ENCODE measurements around the gene FABP3. TPM values are rescaled to one million over a fixed set of nuclear protein-coding genes. Genes with fewer than 3 reads are reported as not detected.

FABP3 gene
- total and polyA plus RNA-seq, 2 of the 13 experiments (the other 11 are each of a cell fraction or from before 2014, with no cell fraction given) = 0.21 to 0.24 TPM

DNA sequence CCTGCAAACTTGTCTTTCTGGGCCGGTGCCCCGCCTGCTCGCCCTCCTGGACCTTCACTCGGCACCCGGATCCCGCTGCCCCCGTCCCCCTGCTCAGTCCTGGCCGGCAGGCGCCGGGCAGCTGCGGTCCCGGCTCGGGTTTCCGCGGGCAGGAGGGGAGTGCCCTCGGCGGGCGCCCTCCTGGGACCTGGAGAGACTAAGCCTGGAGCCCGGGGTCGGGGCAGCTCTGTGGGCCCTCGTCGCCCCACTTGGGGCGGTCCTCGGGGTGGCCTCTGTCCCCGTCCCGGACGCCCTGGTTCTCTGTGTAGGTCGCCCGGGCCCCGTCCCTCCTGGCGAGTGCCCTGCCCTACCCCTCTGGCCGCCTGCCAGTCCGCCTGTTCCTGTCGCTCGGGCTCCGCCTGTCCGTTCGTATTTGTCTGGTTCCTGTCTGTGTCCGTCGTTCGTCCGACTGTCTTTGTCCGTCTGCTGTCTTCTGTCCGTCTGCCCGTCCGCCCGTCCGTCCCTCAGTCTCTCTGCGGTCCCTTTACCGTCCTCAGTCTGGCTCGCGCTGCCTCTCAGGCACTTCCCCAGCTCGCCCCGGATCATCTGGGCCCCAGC, 40.6 kb upstream of the FABP3 start (continued):
- TF ChIP-seq ZNF672 (CRISPR knock-in tag; IDR thresholded peaks at IDR 0.05) (no peak), ZEB1 (IDR thresholded peaks at IDR 0.05; ENCODE audit: insufficient replicate concordance, low read depth) (no peak), MTF1 (CRISPR knock-in tag; IDR thresholded peaks at IDR 0.05) (no peak), SKIL (CRISPR knock-in tag; IDR thresholded peaks at IDR 0.05; ENCODE audit: borderline replicate concordance) (peak; percentile 46; the same call in 1 of the 2 replicates), ZNF746 (CRISPR knock-in tag; IDR thresholded peaks at IDR 0.05) (no peak), HOXA3 (CRISPR knock-in tag; IDR thresholded peaks at IDR 0.05) (0 out of 2 replicates have a peak, but pooled peaks have one; percentile 17), ZNF891 (CRISPR knock-in tag; IDR thresholded peaks at IDR 0.05) (0 out of 2 replicates have a peak, but pooled peaks have one; percentile 16), AGO2 (optimal IDR thresholded peaks at IDR 0.05; ENCODE audit: low read depth, low read length) (peak; percentile 40), RBM39 (IDR thresholded peaks at IDR 0.05; ENCODE audit: low read depth, low read length, poor library complexity, severe bottlenecking) (peak; percentile 35), GATAD2A (CRISPR knock-in tag; IDR thresholded peaks at IDR 0.05) (0 out of 2 replicates have a peak, but pooled peaks have one; percentile 9), HIC2 (CRISPR knock-in tag; IDR thresholded peaks at IDR 0.05; ENCODE audit: low read depth) (0 out of 2 replicates have a peak, but pooled peaks have one; percentile 3), HNRNPL (IDR thresholded peaks at IDR 0.05; ENCODE audit: low read depth, low read length) (no peak)
- TF ChIP-seq, protein P1, sequence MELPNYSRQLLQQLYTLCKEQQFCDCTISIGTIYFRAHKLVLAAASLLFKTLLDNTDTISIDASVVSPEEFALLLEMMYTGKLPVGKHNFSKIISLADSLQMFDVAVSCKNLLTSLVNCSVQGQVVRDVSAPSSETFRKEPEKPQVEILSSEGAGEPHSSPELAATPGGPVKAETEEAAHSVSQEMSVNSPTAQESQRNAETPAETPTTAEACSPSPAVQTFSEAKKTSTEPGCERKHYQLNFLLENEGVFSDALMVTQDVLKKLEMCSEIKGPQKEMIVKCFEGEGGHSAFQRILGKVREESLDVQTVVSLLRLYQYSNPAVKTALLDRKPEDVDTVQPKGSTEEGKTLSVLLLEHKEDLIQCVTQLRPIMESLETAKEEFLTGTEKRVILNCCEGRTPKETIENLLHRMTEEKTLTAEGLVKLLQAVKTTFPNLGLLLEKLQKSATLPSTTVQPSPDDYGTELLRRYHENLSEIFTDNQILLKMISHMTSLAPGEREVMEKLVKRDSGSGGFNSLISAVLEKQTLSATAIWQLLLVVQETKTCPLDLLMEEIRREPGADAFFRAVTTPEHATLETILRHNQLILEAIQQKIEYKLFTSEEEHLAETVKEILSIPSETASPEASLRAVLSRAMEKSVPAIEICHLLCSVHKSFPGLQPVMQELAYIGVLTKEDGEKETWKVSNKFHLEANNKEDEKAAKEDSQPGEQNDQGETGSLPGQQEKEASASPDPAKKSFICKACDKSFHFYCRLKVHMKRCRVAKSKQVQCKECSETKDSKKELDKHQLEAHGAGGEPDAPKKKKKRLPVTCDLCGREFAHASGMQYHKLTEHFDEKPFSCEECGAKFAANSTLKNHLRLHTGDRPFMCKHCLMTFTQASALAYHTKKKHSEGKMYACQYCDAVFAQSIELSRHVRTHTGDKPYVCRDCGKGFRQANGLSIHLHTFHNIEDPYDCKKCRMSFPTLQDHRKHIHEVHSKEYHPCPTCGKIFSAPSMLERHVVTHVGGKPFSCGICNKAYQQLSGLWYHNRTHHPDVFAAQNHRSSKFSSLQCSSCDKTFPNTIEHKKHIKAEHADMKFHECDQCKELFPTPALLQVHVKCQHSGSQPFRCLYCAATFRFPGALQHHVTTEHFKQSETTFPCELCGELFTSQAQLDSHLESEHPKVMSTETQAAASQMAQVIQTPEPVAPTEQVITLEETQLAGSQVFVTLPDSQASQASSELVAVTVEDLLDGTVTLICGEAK (IDR thresholded peaks at IDR 0.05) = no peak
- TF ChIP-seq, protein P1 (CRISPR knock-in tag; IDR thresholded peaks at IDR 0.05) = no peak
- TF ChIP-seq, protein P2, sequence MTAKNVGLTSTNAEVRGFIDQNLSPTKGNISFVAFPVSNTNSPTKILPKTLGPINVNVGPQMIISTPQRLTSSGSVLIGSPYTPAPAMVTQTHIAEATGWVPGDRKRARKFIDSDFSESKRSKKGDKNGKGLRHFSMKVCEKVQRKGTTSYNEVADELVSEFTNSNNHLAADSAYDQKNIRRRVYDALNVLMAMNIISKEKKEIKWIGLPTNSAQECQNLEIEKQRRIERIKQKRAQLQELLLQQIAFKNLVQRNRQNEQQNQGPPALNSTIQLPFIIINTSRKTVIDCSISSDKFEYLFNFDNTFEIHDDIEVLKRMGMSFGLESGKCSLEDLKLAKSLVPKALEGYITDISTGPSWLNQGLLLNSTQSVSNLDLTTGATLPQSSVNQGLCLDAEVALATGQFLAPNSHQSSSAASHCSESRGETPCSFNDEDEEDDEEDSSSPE (CRISPR knock-in tag; IDR thresholded peaks at IDR 0.05) = 0 out of 2 replicates have a peak, but pooled peaks have one; percentile 19
